Fibroblast of the aortic adventitia (primary cell): ENCODE measurements around the gene LRIG1. TPM values are rescaled to one million over a fixed set of nuclear protein-coding genes. Genes with fewer than 3 reads are reported as not detected.

ENCODE experiments used
- DNase-seq: peaks from one replicate; pipeline ENCODE4 v3.0.0-alpha.2; 2010; ENCODE audit warnings: low read depth
- H3K4me3 ChIP-seq: 2 replicates; pipeline ENCODE4 v1.5.1; 2011; ENCODE audit warnings: low read depth, mild to moderate bottlenecking, control low read depth, low read length, moderate library complexity
- CTCF ChIP-seq: IDR thresholded peaks from 2 replicates; pipeline ENCODE4 v1.5.1; 2011; ENCODE audit warnings: mild to moderate bottlenecking, low read length, control low read depth, inconsistent platforms; ENCODE audit not compliant: insufficient read depth
- total RNA-seq: library from RNA; depleted of rRNA; stranded (reverse); fragments of >200 nt; gene quantifications from 2 replicates; pipeline ENCODE4 v1.2.3, GENCODE V29; 2012; ENCODE audit warnings: low replicate concordance

The LRIG1 gene
- total RNA-seq, 1 donor = 26.4 TPM

GRCh38 chr3:66416556-66417304 is 84.1 kb downstream of the LRIG1 start:
- DNase-seq = peak; percentile 64
- H3K4me3 ChIP-seq = no peak overlapping the region
- TF ChIP-seq CTCF = no peak

GRCh38 chr3:66415867-66416428 is 84.9 kb downstream of the LRIG1 start:
- H3K4me3 ChIP-seq = no peak overlapping the region
- DNase-seq = no peak
- no peak for TF ChIP-seq CTCF

GRCh38 chr3:66414846-66415245 is 86.0 kb downstream of the LRIG1 start:
- DNase-seq = no peak
- TF ChIP-seq CTCF = no peak
- no peak overlapping the region for H3K4me3 ChIP-seq

- TF ChIP-seq CTCF = peak; percentile 6
- H3K4me3 ChIP-seq = no peak overlapping the region
- DNase-seq = peak; percentile 78
Measured at GRCh38 chr3:66413151-66413751, 87.6 kb downstream of the LRIG1 start.

- DNase-seq = no peak
- TF ChIP-seq CTCF = no peak
Measured at GRCh38 chr3:66411961-66412887, 88.6 kb downstream of the LRIG1 start.

GRCh38 chr3:66411474-66411873 is 89.3 kb downstream of the LRIG1 start:
- TF ChIP-seq CTCF = no peak
- peak; percentile 53 for DNase-seq
- no peak overlapping the region for H3K4me3 ChIP-seq

More at GRCh38 chr3:66411961-66412887, 88.6 kb downstream of the LRIG1 start:
- no peak overlapping the region for H3K4me3 ChIP-seq
